HepG2 (cell line): ENCODE measurements around the gene PRRC2A. TPM values are rescaled to one million over a fixed set of nuclear protein-coding genes. Genes with fewer than 3 reads are reported as not detected.

Source experiments
- AKAP8 ChIP-seq: sonication (generic); formaldehyde crosslinking; IDR thresholded peaks from 2 replicates; pipeline ENCODE4 v1.5.1; 2020; ENCODE audit warnings: mild to moderate bottlenecking, missing genetic modification reagents
- HES4 ChIP-seq: sonication (generic); formaldehyde crosslinking; IDR thresholded peaks from 2 replicates; pipeline ENCODE4 v1.9.0; 2021; ENCODE audit warnings: mild to moderate bottlenecking, missing genetic modification reagents, borderline replicate concordance
- ISL2 ChIP-seq: sonication (generic); formaldehyde crosslinking; IDR thresholded peaks from 2 replicates; pipeline ENCODE4 v1.5.0; 2020; ENCODE audit warnings: missing genetic modification reagents
- KDM3A ChIP-seq: IDR thresholded peaks from 2 replicates; pipeline ENCODE4 v1.6.1; 2018; ENCODE audit warnings: low read depth, missing compliant biosample characterization
- MXD4 ChIP-seq: IDR thresholded peaks from 2 replicates; pipeline ENCODE4 v1.6.1; 2016; ENCODE audit warnings: mild to moderate bottlenecking, missing biosample characterization, missing genetic modification reagents
- MYC ChIP-seq: sonication (generic); formaldehyde crosslinking; IDR thresholded peaks from 2 replicates; pipeline ENCODE4 v1.9.0; 2021; ENCODE audit warnings: missing genetic modification reagents, borderline replicate concordance
- MYNN ChIP-seq: sonication (generic); formaldehyde crosslinking; IDR thresholded peaks from 2 replicates; pipeline ENCODE4 v1.4.0; 2020; ENCODE audit warnings: mild to moderate bottlenecking, low read depth, missing genetic modification reagents
- MZF1 ChIP-seq: sonication (generic); formaldehyde crosslinking; IDR thresholded peaks from 2 replicates; pipeline ENCODE4 v1.8.1; 2023; ENCODE audit warnings: mild to moderate bottlenecking, missing genetic modification reagents, borderline replicate concordance
- NAIF1 ChIP-seq: sonication (generic); formaldehyde crosslinking; IDR thresholded peaks from 2 replicates; pipeline ENCODE4 v1.5.0; 2020; ENCODE audit warnings: mild to moderate bottlenecking, missing genetic modification reagents, borderline replicate concordance
- NR2C2 ChIP-seq: sonication (generic); formaldehyde crosslinking; IDR thresholded peaks from 2 replicates; pipeline ENCODE4 v1.4.0; 2020; ENCODE audit warnings: missing genetic modification reagents, mild to moderate bottlenecking, moderate library complexity, borderline replicate concordance
- NR2F6 ChIP-seq, 2 experiments: IDR thresholded peaks; 2 replicates each; pipeline ENCODE4 v1.6.1; 2016; ENCODE audit warnings: antibody characterized with exemption in 1 of 2, mild to moderate bottlenecking in 1 of 2
- PHF20 ChIP-seq: sonication (generic); formaldehyde crosslinking; IDR thresholded peaks from 2 replicates; pipeline ENCODE4 v1.5.0; 2020; ENCODE audit warnings: mild to moderate bottlenecking, missing genetic modification reagents
- SALL2 ChIP-seq: sonication (generic); formaldehyde crosslinking; IDR thresholded peaks from 2 replicates; pipeline ENCODE4 v1.8.1; 2023; ENCODE audit warnings: mild to moderate bottlenecking, missing genetic modification reagents, inconsistent platforms
- SOX5 ChIP-seq: IDR thresholded peaks from 2 replicates; pipeline ENCODE4 v1.6.1; 2016; ENCODE audit warnings: borderline replicate concordance
- SPEN ChIP-seq: sonication (generic); formaldehyde crosslinking; IDR thresholded peaks from 2 replicates; pipeline ENCODE4 v1.5.1; 2020; ENCODE audit warnings: low read depth, mild to moderate bottlenecking, missing genetic modification reagents
- ZFP37 ChIP-seq: sonication (generic); formaldehyde crosslinking; IDR thresholded peaks from 2 replicates; pipeline ENCODE4 v1.4.0; 2020; ENCODE audit warnings: missing genetic modification reagents, borderline replicate concordance
- ZNF160 ChIP-seq: sonication (generic); formaldehyde crosslinking; IDR thresholded peaks from 2 replicates; pipeline ENCODE4 v1.8.0; 2022; ENCODE audit warnings: mild to moderate bottlenecking, inconsistent platforms, missing genetic modification reagents
- ZNF282 ChIP-seq: fragments of 450-650 bp; IDR thresholded peaks from 2 replicates; pipeline ENCODE4 v1.6.1; 2018; ENCODE audit not compliant: partially characterized antibody
- ZSCAN9 ChIP-seq: IDR thresholded peaks from 2 replicates; pipeline ENCODE4 v1.6.1; 2016; ENCODE audit warnings: borderline replicate concordance
- polyA plus RNA-seq, 8 experiments: library from polyadenylated mRNA; depleted of rRNA in 3 of 8; stranded (reverse) in 7 of 8; unstranded in 1 of 8; fragments of >200 nt; fragmentation: Illumina TruSeq in 4 of 8; extraction: Trizol in 4 of 8; gene quantifications; 2 replicates each; pipeline versions ENCODE4 v1.2.1 to v1.2.3, GENCODE V29; 2011 to 2016; ENCODE audit warnings: low read depth in 4 of 8, missing spikeins in 1 of 8, mixed read lengths in 1 of 8; ENCODE audit not compliant: insufficient read depth in 1 of 8
- total RNA-seq, 5 experiments: library from RNA; depleted of rRNA; stranded (reverse); fragments of >200 nt; fragmentation: Illumina TruSeq; extraction: Trizol; gene quantifications; 2 replicates each; pipeline ENCODE4 v1.2.3, GENCODE V29; 2016; ENCODE audit warnings: low read depth in 1 of 5
- TF ChIP-seq, protein P1 (sequence below): sonication (generic); formaldehyde crosslinking; IDR thresholded peaks from 2 replicates; pipeline ENCODE4 v1.8.1; 2022; ENCODE audit warnings: mild to moderate bottlenecking, missing genetic modification reagents
- TF ChIP-seq, protein P2 (sequence below): sonication (generic); formaldehyde crosslinking; IDR thresholded peaks from 2 replicates; pipeline ENCODE4 v1.8.0; 2022; ENCODE audit warnings: mild to moderate bottlenecking, missing genetic modification reagents, borderline replicate concordance
- TF ChIP-seq, protein P3 (sequence below), 2 experiments: fragments of 450-650 bp in 1 of 2; sonication (generic) in 1 of 2; formaldehyde crosslinking; IDR thresholded peaks; 2 replicates each; pipeline versions ENCODE4 v1.5.0 to v1.8.0; 2020 to 2022; ENCODE audit warnings: mild to moderate bottlenecking in 1 of 2, missing genetic modification reagents in 1 of 2
- TF ChIP-seq, protein P4 (sequence below): sonication (generic); formaldehyde crosslinking; IDR thresholded peaks from 2 replicates; pipeline ENCODE4 v1.4.0; 2020; ENCODE audit warnings: missing genetic modification reagents

Gene PRRC2A
- total and polyA plus RNA-seq, 2 of the 13 experiments (the other 11 are each of a cell fraction or from before 2014, with no cell fraction given) = 38.9 to 47.4 TPM

DNA sequence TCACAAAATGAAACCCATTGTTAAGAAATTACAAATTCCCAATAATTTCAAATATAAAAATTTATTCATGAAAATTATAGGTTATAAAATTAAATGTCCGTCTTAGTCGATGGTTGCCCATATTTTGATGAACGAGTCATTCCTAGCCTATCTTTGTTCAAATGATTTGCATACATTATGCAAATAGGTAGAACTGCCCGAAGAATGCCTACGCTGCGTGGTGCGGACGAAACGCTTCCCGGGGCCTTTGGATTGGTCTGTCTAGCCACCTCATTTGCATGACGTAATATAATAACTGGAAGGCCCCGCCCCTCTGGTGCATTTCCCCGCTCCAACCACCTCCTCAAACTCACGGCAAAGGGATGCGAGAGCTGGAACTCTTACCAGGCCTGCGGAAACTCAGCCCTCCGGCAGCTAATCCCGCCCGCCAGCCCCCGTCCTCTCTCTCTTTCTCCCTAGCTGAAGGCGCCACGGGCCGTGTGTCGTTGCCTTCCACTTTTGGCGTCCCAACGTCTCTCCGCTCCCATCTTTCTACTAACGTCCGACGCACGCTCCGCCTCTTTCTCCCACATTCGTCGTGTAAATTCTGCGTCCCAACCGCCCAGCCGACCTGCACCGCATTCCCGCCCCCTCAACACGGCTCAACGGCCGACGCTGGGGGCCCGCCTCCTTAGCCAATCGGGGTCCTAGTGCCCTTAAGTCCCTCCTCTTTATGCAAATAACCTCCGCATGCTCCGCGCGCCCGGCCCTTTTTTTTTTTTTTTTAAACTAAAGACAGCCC, 520 bp upstream of the PRRC2A start (continued):
- peak; percentile 69; the same call in 1 of the 2 replicates for TF ChIP-seq HES4 (CRISPR knock-in tag)
- TF ChIP-seq ZSCAN9 (CRISPR knock-in tag) = peak; percentile 66; the same call in 1 of the 2 replicates
- no peak for TF ChIP-seq NR2F6 (IDR thresholded peaks at IDR 0.05)
- peak; percentile 38; the same call in 1 of the 2 replicates for TF ChIP-seq NR2F6 (CRISPR knock-in tag; IDR thresholded peaks at IDR 0.05)
- TF ChIP-seq MYNN (CRISPR knock-in tag) = no peak
- TF ChIP-seq ZFP37 = no peak; the same call in 1 of the 2 replicates
- TF ChIP-seq, protein P1, sequence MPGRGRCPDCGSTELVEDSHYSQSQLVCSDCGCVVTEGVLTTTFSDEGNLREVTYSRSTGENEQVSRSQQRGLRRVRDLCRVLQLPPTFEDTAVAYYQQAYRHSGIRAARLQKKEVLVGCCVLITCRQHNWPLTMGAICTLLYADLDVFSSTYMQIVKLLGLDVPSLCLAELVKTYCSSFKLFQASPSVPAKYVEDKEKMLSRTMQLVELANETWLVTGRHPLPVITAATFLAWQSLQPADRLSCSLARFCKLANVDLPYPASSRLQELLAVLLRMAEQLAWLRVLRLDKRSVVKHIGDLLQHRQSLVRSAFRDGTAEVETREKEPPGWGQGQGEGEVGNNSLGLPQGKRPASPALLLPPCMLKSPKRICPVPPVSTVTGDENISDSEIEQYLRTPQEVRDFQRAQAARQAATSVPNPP (CRISPR knock-in tag) = peak; percentile 94
- peak; percentile 37; the same call in 1 of the 2 replicates for TF ChIP-seq PHF20
- TF ChIP-seq ZNF282 = no peak
- TF ChIP-seq, protein P2, sequence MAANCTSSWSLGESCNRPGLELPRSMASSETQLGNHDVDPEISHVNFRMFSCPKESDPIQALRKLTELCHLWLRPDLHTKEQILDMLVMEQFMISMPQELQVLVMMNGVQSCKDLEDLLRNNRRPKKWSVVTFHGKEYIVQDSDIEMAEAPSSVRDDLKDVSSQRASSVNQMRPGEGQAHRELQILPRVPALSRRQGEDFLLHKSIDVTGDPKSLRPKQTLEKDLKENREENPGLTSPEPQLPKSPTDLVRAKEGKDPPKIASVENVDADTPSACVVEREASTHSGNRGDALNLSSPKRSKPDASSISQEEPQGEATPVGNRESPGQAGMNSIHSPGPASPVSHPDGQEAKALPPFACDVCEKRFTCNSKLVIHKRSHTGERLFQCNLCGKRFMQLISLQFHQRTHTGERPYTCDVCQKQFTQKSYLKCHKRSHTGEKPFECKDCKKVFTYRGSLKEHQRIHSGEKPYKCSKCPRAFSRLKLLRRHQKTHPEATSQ (CRISPR knock-in tag) = peak; percentile 85; the same call in 1 of the 2 replicates
- peak; percentile 72; the same call in 1 of the 2 replicates for TF ChIP-seq AKAP8
- TF ChIP-seq SPEN (CRISPR knock-in tag) = peak; percentile 75
- 0 out of 2 replicates have a peak, but pooled peaks have one; percentile 49 for TF ChIP-seq SOX5
- TF ChIP-seq MZF1 = no peak
- TF ChIP-seq KDM3A (CRISPR knock-in tag) = no peak
- TF ChIP-seq, protein P3, sequence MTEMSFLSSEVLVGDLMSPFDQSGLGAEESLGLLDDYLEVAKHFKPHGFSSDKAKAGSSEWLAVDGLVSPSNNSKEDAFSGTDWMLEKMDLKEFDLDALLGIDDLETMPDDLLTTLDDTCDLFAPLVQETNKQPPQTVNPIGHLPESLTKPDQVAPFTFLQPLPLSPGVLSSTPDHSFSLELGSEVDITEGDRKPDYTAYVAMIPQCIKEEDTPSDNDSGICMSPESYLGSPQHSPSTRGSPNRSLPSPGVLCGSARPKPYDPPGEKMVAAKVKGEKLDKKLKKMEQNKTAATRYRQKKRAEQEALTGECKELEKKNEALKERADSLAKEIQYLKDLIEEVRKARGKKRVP (CRISPR knock-in tag; IDR thresholded peaks at IDR 0.05) = peak; percentile 67 to 81; a peak in 3 of 4 replicates
- TF ChIP-seq, protein P4, sequence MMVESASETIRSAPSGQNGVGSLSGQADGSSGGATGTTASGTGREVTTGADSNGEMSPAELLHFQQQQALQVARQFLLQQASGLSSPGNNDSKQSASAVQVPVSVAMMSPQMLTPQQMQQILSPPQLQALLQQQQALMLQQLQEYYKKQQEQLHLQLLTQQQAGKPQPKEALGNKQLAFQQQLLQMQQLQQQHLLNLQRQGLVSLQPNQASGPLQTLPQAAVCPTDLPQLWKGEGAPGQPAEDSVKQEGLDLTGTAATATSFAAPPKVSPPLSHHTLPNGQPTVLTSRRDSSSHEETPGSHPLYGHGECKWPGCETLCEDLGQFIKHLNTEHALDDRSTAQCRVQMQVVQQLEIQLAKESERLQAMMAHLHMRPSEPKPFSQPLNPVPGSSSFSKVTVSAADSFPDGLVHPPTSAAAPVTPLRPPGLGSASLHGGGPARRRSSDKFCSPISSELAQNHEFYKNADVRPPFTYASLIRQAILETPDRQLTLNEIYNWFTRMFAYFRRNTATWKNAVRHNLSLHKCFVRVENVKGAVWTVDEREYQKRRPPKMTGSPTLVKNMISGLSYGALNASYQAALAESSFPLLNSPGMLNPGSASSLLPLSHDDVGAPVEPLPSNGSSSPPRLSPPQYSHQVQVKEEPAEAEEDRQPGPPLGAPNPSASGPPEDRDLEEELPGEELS (CRISPR knock-in tag) = peak; percentile 76; the same call in 1 of the 2 replicates
- TF ChIP-seq NR2C2 (CRISPR knock-in tag) = peak; percentile 37; the same call in 1 of the 2 replicates
- peak; percentile 52; the same call in 1 of the 2 replicates for TF ChIP-seq MXD4 (CRISPR knock-in tag)
- TF ChIP-seq NAIF1 (CRISPR knock-in tag) = peak; percentile 91
- peak; percentile 54; the same call in 1 of the 2 replicates for TF ChIP-seq MYC (CRISPR knock-in tag)
- TF ChIP-seq SALL2 (CRISPR knock-in tag) = peak; percentile 44; the same call in 1 of the 2 replicates
- TF ChIP-seq ZNF160 = no peak
- peak; percentile 44 for TF ChIP-seq ISL2 (CRISPR knock-in tag)
